Omental fat pad (tissue), 4 donors: ENCODE measurements around the gene GPR75. TPM values are rescaled to one million over a fixed set of nuclear protein-coding genes. Genes with fewer than 3 reads are reported as not detected.
"Not testable (repeated sequence)": the region's sequence is repeated elsewhere in the genome, so short reads cannot be mapped to it uniquely, and the experiment has no call there.

Experiments
- ATAC-seq: fragments of 150-250 bp; one replicate; pipeline ENCODE4 v1.9.1; 2016; ENCODE audit warnings: mild to moderate bottlenecking, moderate library complexity; ENCODE audit not compliant: low FRiP score
- DNase-seq: peaks from one replicate; pipeline ENCODE4 v3.0.0-alpha.2; 2019; ENCODE audit warnings: low spot score
- CTCF ChIP-seq, 3 donors: fragments of 450-650 bp; IDR thresholded peaks; one replicate each; pipeline ENCODE4 v1.5.1; 2016 to 2017; ENCODE audit warnings: antibody characterized with exemption in 3 of 3, mild to moderate bottlenecking in 3 of 3, moderate library complexity in 2 of 3
- total RNA-seq, 4 donors: library from RNA; depleted of rRNA; stranded (reverse); fragments of >200 nt; gene quantifications; one replicate each; pipeline ENCODE4 v1.1.0, GENCODE V29; 2016

Gene GPR75
- total RNA-seq, 4 donors from 2014 or later: 2.0 to 12.1 (median 7.6) TPM

- TF ChIP-seq CTCF (IDR thresholded peaks at IDR 0.05): no peak
- ATAC-seq: no peak
- DNase-seq: no peak
Measured at GRCh38 chr2:53840580-53840979, 19.2 kb downstream of the GPR75 start.

- not testable (repeated sequence) for DNase-seq, ATAC-seq
Measured at GRCh38 chr2:53829980-53830290, 29.8 kb downstream of the GPR75 start.

- TF ChIP-seq CTCF (IDR thresholded peaks at IDR 0.05): no peak
- ATAC-seq: no peak
- no peak for DNase-seq
Measured at GRCh38 chr2:53829273-53829979, 30.3 kb downstream of the GPR75 start.

- TF ChIP-seq CTCF (IDR thresholded peaks at IDR 0.05): no peak
- no peak for ATAC-seq
- no peak for DNase-seq
Measured at GRCh38 chr2:53828331-53828730, 31.4 kb downstream of the GPR75 start.

GRCh38 chr2:53827398-53828175, 32.2 kb downstream of the GPR75 start:
- DNase-seq: no peak
- TF ChIP-seq CTCF (IDR thresholded peaks at IDR 0.05): no peak
- ATAC-seq: no peak

GRCh38 chr2:53826587-53827397, 33.0 kb downstream of the GPR75 start:
- DNase-seq: no peak

More at GRCh38 chr2:53826587-53827397, 33.0 kb downstream of the GPR75 start:
- no peak for ATAC-seq
- no peak for TF ChIP-seq CTCF (IDR thresholded peaks at IDR 0.05)
